GM13976 (cell line): ENCODE measurements around the gene ATP8A1.
"Not testable (repeated sequence)": the region's sequence is repeated elsewhere in the genome, so short reads cannot be mapped to it uniquely, and the experiment has no call there.

Experiments used
- DNase-seq: peaks from one replicate; pipeline ENCODE4 v3.0.0; 2012; ENCODE audit warnings: low spot score
- in situ Hi-C: fragments of 300-500 bp; cut with MboI; formaldehyde crosslinking; loops from one replicate; pipeline ENCODE4 v1.12.0; 2022; ENCODE audit warnings: low sequenced_read_pairs, mixed read lengths, inconsistent platforms; ENCODE audit not compliant: unreplicated experiment
- TF ChIP-seq, protein P1 (sequence below): IDR thresholded peaks from 2 replicates; pipeline ENCODE4 v1.5.1; 2012; ENCODE audit warnings: borderline replicate concordance, mild to moderate bottlenecking; ENCODE audit not compliant: insufficient read depth; ENCODE audit errors: extremely low read depth, missing control alignments, control extremely low read depth

The ATP8A1 gene

DNA sequence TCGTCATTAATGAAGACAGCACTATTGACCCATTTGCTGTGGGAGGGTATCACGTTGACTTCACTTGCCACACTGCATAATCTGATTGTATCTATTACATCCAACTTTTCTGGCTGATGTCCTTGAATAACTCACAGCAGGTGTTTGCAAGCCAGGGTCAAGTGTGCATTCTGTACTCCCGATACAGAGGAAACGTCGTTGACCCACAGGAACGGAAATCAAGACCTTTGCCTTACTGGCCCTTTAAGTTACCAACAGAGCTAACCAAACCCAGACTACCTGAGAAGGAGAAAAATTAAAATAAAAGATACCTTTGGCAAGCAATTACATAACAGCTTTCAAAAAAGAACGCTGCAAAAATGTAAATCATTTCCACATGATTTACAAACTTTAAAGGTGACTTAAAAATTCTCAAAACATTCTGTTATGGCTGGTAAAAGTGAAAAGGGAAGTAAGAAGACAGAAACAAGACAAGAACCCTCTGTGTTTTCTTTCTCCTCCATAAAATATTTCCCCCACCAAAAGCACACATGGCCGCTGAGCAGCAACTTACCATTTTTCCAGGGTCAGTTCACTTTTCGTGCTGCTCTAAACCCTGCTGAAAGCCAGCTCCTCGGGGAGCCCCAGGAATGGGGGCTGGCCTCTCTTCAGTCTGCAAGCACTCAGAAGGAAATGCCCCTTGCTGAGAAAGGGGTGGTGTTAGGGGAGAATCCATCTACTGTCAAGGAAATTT is 266.1 kb downstream of the ATP8A1 start:
- in situ Hi-C loops = no loop called here
- DNase-seq = no peak
- TF ChIP-seq, protein P1, sequence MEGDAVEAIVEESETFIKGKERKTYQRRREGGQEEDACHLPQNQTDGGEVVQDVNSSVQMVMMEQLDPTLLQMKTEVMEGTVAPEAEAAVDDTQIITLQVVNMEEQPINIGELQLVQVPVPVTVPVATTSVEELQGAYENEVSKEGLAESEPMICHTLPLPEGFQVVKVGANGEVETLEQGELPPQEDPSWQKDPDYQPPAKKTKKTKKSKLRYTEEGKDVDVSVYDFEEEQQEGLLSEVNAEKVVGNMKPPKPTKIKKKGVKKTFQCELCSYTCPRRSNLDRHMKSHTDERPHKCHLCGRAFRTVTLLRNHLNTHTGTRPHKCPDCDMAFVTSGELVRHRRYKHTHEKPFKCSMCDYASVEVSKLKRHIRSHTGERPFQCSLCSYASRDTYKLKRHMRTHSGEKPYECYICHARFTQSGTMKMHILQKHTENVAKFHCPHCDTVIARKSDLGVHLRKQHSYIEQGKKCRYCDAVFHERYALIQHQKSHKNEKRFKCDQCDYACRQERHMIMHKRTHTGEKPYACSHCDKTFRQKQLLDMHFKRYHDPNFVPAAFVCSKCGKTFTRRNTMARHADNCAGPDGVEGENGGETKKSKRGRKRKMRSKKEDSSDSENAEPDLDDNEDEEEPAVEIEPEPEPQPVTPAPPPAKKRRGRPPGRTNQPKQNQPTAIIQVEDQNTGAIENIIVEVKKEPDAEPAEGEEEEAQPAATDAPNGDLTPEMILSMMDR = no peak

DNA sequence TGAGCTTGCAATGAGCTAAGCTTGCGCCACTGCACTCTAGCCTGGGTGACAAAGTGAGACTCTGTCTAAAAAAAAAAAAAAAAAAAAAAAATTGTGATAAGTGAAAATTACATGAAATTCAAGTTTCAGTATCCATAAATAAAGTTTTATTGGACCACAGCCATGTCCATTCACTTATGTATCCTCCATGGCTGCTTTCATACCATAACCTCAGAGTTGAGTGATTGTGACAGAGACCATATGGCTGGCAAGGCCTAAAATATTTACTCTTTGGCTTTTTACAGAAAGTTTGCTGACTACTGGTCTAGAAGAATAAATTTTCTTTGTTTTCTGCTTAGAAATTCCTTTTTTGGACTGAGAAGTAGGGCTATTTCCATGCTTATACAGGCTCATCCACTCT is 271.4 kb downstream of the ATP8A1 start:
- no peak for DNase-seq
- TF ChIP-seq, protein P1 = no peak
- in situ Hi-C loops = no loop called here

DNA sequence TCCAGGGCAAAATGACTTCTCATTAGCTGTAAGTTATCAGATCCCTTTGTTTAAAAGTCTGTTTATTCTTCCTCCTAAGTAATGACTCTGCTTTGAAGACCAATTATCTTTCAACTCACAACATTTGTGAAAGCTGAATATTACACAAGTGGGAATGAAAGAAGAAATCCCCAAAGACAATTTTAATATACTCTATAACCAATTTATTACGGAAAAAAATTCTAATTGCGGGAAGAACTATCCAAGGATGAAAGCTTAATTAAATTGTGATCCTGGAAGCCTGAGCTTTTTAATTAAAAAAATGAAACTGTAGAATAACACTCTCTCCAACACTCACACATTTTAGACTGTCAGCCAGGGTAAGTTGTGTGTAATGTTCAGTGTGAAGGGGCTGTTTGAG is 275.2 kb downstream of the ATP8A1 start:
- TF ChIP-seq, protein P1 = no peak
- in situ Hi-C loops = no loop called here
- DNase-seq = no peak

DNA sequence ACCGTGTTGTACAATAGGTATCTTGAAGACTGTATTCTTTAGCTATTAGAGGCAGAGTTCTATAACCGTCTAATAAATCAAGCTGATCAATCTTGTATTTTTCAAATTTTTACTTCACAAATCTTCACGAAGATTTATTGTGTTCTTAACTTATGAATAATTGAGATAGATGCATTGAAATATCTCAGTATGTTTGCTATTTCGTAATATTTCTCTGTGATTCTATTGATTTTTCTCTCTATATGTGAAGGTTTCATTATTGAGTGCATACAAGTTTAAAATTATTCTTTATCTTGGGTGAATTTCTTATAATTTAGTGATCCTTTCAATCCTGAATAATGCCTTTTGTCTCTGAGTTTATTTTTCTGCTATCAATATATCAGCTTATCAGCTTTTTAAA is 279.4 kb downstream of the ATP8A1 start:
- in situ Hi-C loops = no loop called here
- DNase-seq = no peak
- TF ChIP-seq, protein P1 = no peak

DNA sequence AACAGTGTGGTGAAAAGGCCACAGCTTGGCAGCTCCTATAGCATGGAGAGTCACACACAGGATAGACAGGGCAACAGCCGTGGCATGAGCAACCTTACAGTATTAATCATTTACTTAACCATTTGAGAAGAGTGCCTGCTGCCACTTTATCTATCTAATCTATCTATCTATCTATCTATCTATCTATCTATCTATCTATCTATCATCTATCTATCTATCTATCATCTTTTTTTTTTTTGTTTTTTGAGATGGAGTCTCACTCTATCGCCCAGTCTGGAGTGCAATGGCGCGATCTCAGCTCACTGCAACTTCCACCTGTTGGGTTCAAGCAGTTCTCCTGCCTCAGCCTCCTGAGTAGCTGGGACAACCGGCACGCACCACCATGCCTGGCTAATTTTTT is 284.6 kb downstream of the ATP8A1 start:
- in situ Hi-C loops = loop anchor here (25.0 kb wide), 1 partner anchor 490 kb away; no protein-coding TSS in a partner anchor
- DNase-seq = not testable (repeated sequence)

DNA sequence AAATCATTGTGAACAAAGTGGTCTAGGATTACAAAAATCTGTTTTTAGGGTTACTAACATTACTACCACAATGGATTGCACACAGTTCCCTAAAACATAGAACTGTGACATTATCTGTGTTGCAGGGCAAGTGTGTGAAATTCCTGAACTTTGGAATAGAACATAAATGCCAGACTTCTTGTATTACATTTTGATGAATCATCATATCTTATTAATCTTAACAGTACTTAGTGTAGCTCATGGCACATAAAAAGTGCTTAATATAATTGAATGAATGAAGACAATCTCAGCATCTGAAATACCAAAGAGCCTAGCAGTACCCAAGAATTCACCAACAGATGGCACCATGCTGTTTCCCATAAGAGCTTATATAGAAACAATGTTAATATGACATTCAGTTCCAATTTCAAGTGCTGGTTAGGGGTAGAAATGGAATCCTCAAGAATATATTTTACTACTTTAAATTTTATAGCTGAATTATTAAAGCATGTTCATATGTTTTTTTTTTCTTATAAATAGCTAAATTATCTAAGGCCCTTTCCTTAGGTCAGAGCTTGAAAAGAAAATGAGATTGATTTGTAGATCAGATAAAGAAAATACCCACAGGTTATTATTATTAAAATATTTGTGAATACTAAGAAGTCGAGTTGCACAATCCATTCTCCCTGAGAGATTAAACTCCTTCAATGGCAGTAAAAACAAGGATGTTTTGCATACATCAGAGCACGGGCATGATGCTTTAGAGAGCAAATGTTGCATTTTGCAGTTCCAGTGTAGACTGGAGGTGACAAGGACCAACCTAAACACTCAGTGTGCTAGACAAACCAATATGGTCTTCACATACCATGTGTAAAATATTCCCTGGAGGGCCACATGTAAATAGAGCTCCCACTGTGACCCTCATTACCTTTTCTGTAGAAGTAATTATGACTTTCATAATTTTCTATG is 285.3 kb downstream of the ATP8A1 start:
- TF ChIP-seq, protein P1 = peak; percentile 47
- peak; percentile 62 for DNase-seq
- in situ Hi-C loops = loop anchor here (25.0 kb wide), 1 partner anchor 491 kb away; no protein-coding TSS in a partner anchor
